ENCODE results near the gene S100A8.

GRCh38 chr1:153404768-153405167, 13.9 kb upstream of the S100A8 start:
- TF ChIP-seq POLR2A (IDR thresholded peaks at IDR 0.05) (no peak), CTCF (IDR thresholded peaks at IDR 0.05) (peak in 3 of 4 experiments; percentile 20 to 48 (median 30))
